Nephron progenitor cell (in vitro differentiated cells): Measurements from ENCODE around the gene SYNDIG1.

Experiments used
- DNase-seq: peaks from one replicate; pipeline ENCODE4 v3.0.0; 2021
- H3K27ac Mint-ChIP-seq: 2 replicates; pipeline ENCODE4 v1.8.0; 2021; ENCODE audit warnings: mild to moderate bottlenecking, moderate library complexity, mixed read lengths
- H3K27me3 Mint-ChIP-seq: 2 replicates; pipeline ENCODE4 v1.8.0; 2021; ENCODE audit warnings: mild to moderate bottlenecking, low read depth, mixed read lengths; ENCODE audit not compliant: poor library complexity
- H3K36me3 Mint-ChIP-seq: 2 replicates; pipeline ENCODE4 v1.8.0; 2021; ENCODE audit warnings: low read depth, mixed read lengths
- H3K4me1 Mint-ChIP-seq: 2 replicates; pipeline ENCODE4 v1.8.0; 2021; ENCODE audit warnings: mixed read lengths
- H3K4me3 Mint-ChIP-seq: 2 replicates; pipeline ENCODE4 v1.8.0; 2021; ENCODE audit warnings: mild to moderate bottlenecking, moderate library complexity, mixed read lengths
- H3K9me3 Mint-ChIP-seq: 2 replicates; pipeline ENCODE4 v1.8.0; 2021; ENCODE audit warnings: mild to moderate bottlenecking, moderate library complexity, mixed read lengths
- CTCF ChIP-seq: fragments of 200-600 bp; sonication (generic); IDR thresholded peaks from 2 replicates; pipeline ENCODE4 v1.5.0; 2021; ENCODE audit warnings: antibody characterized with exemption

SYNDIG1 gene

GRCh38 chr20:24484081-24484450 lies 14.6 kb downstream of the SYNDIG1 start:
- TF ChIP-seq CTCF, result no peak
- H3K36me3 Mint-ChIP-seq, result no peaks in the 10 kb centered on the region
- H3K4me1 Mint-ChIP-seq, result peaks cover 16% of the 10 kb centered on the region
- no peak for DNase-seq
- H3K27me3 Mint-ChIP-seq, result peaks cover 14% of the 10 kb centered on the region
- no peak overlapping the region for H3K4me3 Mint-ChIP-seq
- no peaks in the 10 kb centered on the region for H3K9me3 Mint-ChIP-seq
- no peak overlapping the region for H3K27ac Mint-ChIP-seq

- H3K27ac Mint-ChIP-seq, result no peak overlapping the region
- no peaks in the 10 kb centered on the region for H3K36me3 Mint-ChIP-seq
- DNase-seq, result no peak
- no peaks in the 10 kb centered on the region for H3K9me3 Mint-ChIP-seq
- peaks cover 26% of the 10 kb centered on the region for H3K4me1 Mint-ChIP-seq
- peaks cover 18% of the 10 kb centered on the region for H3K27me3 Mint-ChIP-seq
- TF ChIP-seq CTCF, result no peak
- no peak overlapping the region for H3K4me3 Mint-ChIP-seq
Observed at GRCh38 chr20:24485981-24486380, 16.6 kb downstream of the SYNDIG1 start.

- Mint-ChIP-seq H3K4me1 (peaks cover 33% of the 10 kb centered on the region), H3K4me3 (no peak overlapping the region), H3K36me3 (no peaks in the 10 kb centered on the region), H3K27ac (no peak overlapping the region), H3K9me3 (no peaks in the 10 kb centered on the region), H3K27me3 (peaks cover 15% of the 10 kb centered on the region)
- TF ChIP-seq CTCF, result no peak
- no peak for DNase-seq
Observed at GRCh38 chr20:24487240-24487639, 17.8 kb downstream of the SYNDIG1 start.

GRCh38 chr20:24487648-24488047 lies 18.2 kb downstream of the SYNDIG1 start:
- H3K36me3 Mint-ChIP-seq, result no peaks in the 10 kb centered on the region
- no peak for DNase-seq
- H3K4me1 Mint-ChIP-seq, result peaks cover 33% of the 10 kb centered on the region
- H3K27ac Mint-ChIP-seq, result no peak overlapping the region
- peaks cover 11% of the 10 kb centered on the region for H3K27me3 Mint-ChIP-seq
- TF ChIP-seq CTCF, result no peak
- no peak overlapping the region for H3K4me3 Mint-ChIP-seq
- H3K9me3 Mint-ChIP-seq, result no peaks in the 10 kb centered on the region

GRCh38 chr20:24488064-24488799 lies 18.8 kb downstream of the SYNDIG1 start:
- Mint-ChIP-seq H3K4me1 (peaks cover 35% of the 10 kb centered on the region), H3K27ac (no peak overlapping the region), H3K27me3 (peaks cover 10% of the 10 kb centered on the region), H3K9me3 (no peaks in the 10 kb centered on the region), H3K36me3 (no peaks in the 10 kb centered on the region), H3K4me3 (no peak overlapping the region)
- DNase-seq, result no peak
- no peak for TF ChIP-seq CTCF

- Mint-ChIP-seq H3K4me1 (peaks cover 35% of the 10 kb centered on the region), H3K27me3 (peaks cover 10% of the 10 kb centered on the region), H3K27ac (no peak overlapping the region), H3K4me3 (no peak overlapping the region), H3K36me3 (no peaks in the 10 kb centered on the region), H3K9me3 (no peaks in the 10 kb centered on the region)
- no peak for DNase-seq
- no peak for TF ChIP-seq CTCF
Observed at GRCh38 chr20:24488800-24489175, 19.4 kb downstream of the SYNDIG1 start.
